Measurements from ENCODE around the gene LILRA1. TPM values are rescaled to one million over a fixed set of nuclear protein-coding genes. Genes with fewer than 3 reads are reported as not detected.

LILRA1 gene
- total RNA-seq, 3 donors from 2014 or later (not counting 1 experiment from before 2014, with no cell fraction given): 1.4 to 13.0 (median 6.1) TPM

Other genes with a start within 250 kb of the LILRA1 start
- gene LAIR1, start 228.7 kb upstream of the LILRA1 start, total RNA-seq: 100 to 1,000 TPM; 117 to 163 (median 156) TPM
- gene TTYH1, start 178.2 kb upstream of the LILRA1 start, total RNA-seq: under 1 TPM; 0.59 to 0.84 (median 0.65) TPM
- gene LENG8, start 144.4 kb upstream of the LILRA1 start, total RNA-seq: 100 to 1,000 TPM; 479 to 563 (median 507) TPM
- 1 to 10 TPM; 3.2 to 5.6 (median 4.3) TPM for gene LENG9, start 129.9 kb upstream of the LILRA1 start, total RNA-seq
- not detected for gene CDC42EP5, start 120.3 kb upstream of the LILRA1 start, total RNA-seq
- gene LAIR2, start 90.8 kb upstream of the LILRA1 start, total RNA-seq: 10 to 100 TPM; 44.1 to 67.7 (median 53.3) TPM
- 1 to 10 TPM; 1.4 to 8.4 (median 5.6) TPM for gene LILRA2, start 19.8 kb upstream of the LILRA1 start, total RNA-seq
- 10 to 100 TPM; 18.4 to 44.4 (median 38.5) TPM for gene LILRB1, start 36.9 kb downstream of the LILRA1 start, total RNA-seq
- gene LILRB4, start 69.4 kb downstream of the LILRA1 start, total RNA-seq: 1 to 10 TPM; 1.5 to 3.6 (median 2.5) TPM
- gene KIR3DL3, start 130.8 kb downstream of the LILRA1 start, total RNA-seq: not detected
- 10 to 100 TPM; 40.7 to 57.3 (median 54.1) TPM for gene KIR2DL3, start 144.9 kb downstream of the LILRA1 start, total RNA-seq
- gene KIR2DL1, start 176.2 kb downstream of the LILRA1 start, total RNA-seq: 10 to 100 TPM; 39.5 to 88.2 (median 70.8) TPM
- 10 to 100 TPM in 1 of 3 donors, 1 to 10 TPM in 2; 7.1 to 14.5 (median 7.3) TPM for gene KIR2DL4, start 210.0 kb downstream of the LILRA1 start, total RNA-seq
- gene KIR3DL1, start 222.8 kb downstream of the LILRA1 start, total RNA-seq: 10 to 100 TPM; 34.7 to 97.1 (median 41.2) TPM
- 100 to 1,000 TPM in 1 of 3 donors, 10 to 100 TPM in 2; 54.5 to 171 (median 56.4) TPM for gene KIR2DS4, start 239.0 kb downstream of the LILRA1 start, total RNA-seq

All from natural killer cell (primary cell).